A673 (cell line): ENCODE measurements around the gene BCKDHA.

Experiments used
- CTCF ChIP-seq: fragments of 300-800, 200-600 bp; sonication (generic); conservative IDR thresholded peaks from 2 replicates; pipeline ENCODE4 v1.5.1; 2017; ENCODE audit warnings: low read depth, mild to moderate bottlenecking, antibody characterized with exemption, low read length, moderate library complexity, mixed read lengths
- EZH2 ChIP-seq: fragments of 200-600 bp; sonication (generic); IDR thresholded peaks from 2 replicates; pipeline ENCODE4 v1.6.1; 2017; ENCODE audit warnings: borderline replicate concordance, low read depth, mild to moderate bottlenecking, mixed read lengths, antibody characterized with exemption, low read length; ENCODE audit not compliant: poor library complexity, severe bottlenecking

- no peak for TF ChIP-seq CTCF
- no peak for TF ChIP-seq EZH2
These were observed 46.0 kb upstream of the BCKDHA start for GRCh38 chr19:41351339-41352245.
